ENCODE results near the gene GNL3. TPM values are rescaled to one million over a fixed set of nuclear protein-coding genes. Genes with fewer than 3 reads are reported as not detected.
A peak's percentile ranks its signal among the peaks of the same experiment; 100 is the strongest.

GNL3 gene, protein sequence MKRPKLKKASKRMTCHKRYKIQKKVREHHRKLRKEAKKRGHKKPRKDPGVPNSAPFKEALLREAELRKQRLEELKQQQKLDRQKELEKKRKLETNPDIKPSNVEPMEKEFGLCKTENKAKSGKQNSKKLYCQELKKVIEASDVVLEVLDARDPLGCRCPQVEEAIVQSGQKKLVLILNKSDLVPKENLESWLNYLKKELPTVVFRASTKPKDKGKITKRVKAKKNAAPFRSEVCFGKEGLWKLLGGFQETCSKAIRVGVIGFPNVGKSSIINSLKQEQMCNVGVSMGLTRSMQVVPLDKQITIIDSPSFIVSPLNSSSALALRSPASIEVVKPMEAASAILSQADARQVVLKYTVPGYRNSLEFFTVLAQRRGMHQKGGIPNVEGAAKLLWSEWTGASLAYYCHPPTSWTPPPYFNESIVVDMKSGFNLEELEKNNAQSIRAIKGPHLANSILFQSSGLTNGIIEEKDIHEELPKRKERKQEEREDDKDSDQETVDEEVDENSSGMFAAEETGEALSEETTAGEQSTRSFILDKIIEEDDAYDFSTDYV
- 121 and 159 TPM in 2 replicates for total RNA-seq

DNA sequence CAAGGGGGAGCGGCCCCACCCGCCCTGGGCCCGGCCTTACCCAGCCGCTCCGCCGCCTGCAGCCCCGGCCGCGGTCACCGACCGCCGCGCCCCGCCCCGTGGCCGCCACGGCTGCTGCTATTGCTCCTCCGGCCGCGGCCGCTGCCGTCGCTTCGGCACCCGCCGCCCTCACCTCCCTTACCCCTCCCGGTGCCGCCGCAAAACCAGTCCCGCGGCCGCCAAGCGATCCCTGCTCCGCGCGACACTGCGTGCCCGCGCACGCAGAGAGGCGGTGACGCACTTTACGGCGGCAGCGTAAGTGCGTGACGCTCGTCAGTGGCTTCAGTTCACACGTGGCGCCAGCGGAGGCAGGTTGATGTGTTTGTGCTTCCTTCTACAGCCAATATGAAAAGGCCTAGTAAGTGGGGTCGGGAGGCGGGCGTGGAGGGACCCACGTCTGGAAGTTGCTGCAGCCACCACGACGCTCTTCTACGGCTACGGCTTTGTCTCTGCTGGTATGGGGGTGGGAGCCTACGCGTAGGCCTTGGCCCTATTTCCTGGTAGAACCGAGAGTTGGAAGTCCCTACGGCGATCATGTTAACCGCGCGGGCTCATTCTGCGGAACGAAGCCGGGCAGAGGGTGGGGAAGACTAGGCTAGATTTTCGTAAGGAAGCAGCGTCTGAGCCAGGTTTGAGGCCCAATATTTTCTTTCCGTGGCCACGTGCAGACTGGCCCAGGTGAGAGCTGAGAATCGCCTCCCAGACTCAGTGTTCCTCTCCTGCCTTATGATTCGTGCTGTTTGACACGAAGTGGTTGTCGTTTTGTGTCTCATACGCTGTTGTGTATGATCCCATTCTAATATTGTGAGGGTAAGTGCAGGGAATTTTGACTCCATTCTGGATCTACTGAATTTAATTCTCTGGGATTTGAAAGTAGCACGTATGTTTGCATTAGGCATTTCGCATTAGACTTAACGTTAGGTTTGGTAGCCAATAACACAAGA lies at the start of gene GNL3, which contains the start of gene PBRM1:
Gene GNL3, plus strand, starts transcription at position 324 of the 983 bp plus-strand sequence. Its CDS starts 61 bp downstream, at position 385.
Gene PBRM1, minus strand, starts transcription at position 205 of the 983 bp plus-strand sequence.

DNA sequence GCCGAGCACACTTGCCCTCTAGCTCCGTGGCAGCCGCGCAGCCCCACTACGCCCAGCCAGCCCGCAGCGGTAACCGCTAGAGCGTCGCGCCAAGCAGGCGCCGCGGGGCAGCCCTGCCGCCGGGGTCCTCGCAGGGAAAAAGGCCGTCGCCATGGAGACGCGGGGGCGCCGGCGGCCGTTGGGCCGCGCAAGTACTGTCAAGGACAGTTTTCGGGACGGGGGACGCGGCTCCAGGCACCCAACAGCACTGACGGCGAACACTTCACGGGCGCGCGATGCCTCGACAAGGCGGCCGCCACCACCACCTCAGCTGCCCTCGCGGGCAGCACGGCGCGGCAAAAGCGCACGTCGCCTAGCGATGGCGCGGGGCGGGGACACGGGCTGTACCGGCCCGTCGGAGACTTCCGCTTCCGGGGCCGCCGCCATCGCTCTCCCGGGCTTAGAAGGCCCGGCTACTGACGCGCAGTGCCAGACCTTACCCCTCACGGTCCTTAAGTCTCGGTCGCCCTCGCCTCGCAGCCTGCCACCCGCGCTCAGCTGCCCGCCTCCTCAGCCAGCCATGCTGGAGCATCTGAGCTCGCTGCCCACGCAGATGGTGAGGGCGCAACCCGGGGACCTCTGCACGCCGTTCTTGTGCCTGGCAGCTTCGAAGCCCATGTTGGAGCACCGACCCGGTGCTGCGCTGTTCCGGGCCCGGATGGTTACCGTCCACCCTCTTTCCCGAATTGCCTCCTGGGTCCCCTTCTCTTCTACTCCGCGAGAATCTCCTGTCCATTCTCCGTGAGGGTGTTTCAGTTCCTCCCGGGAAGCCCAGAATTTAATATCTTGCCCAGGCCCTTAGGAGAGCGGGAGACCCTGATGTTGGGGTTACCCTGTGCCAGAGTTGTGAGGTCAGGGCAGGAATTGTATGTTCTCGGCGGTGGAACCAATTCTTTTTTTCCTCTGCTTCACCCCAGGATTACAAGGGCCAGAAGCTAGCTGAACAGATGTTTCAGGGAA lies 20.2 kb downstream of the GNL3 start, which contains the start of the genes GLT8D1 and SPCS1:
Gene GLT8D1, minus strand, starts transcription at position 104 of the 999 bp plus-strand sequence. CDS start 5,331 bp downstream, outside the sequence.
Gene SPCS1, plus strand, starts transcription at position 419 of the 999 bp plus-strand sequence. Its CDS starts 141 bp downstream, at position 560.

Small RNA genes lying within 50 kb of the gene (small RNA-seq; reads per million reads assigned to genes)
- gene AC006254.2 = not detected
- 24,100 reads per million, percentile 100 among the genes with 10 or more reads in this experiment for gene RF00569
- gene RF01183 = not detected
- not detected for gene SNORD19
- not detected for gene SNORD19B
- 1,188 reads per million, percentile 100 among the genes with 10 or more reads in this experiment for gene SNORD69

Other genes starting within 250 kb of the GNL3 start
- 0.20 TPM in 1 of 2 replicates, not detected in the other for gene SEMA3G, start 240.9 kb upstream of the GNL3 start, total RNA-seq
- 0.37 TPM in 1 of 2 replicates, not detected in the other for gene TNNC1, start 232.0 kb upstream of the GNL3 start, total RNA-seq
- 48.1 and 53.4 TPM in 2 replicates for gene NISCH, start 230.4 kb upstream of the GNL3 start, total RNA-seq
- gene STAB1, start 190.7 kb upstream of the GNL3 start, total RNA-seq = 0.20 and 1.8 TPM in 2 replicates
- gene NT5DC2, start 152.2 kb upstream of the GNL3 start, total RNA-seq = 44.5 and 52.8 TPM in 2 replicates
- 5.9 and 7.4 TPM in 2 replicates for gene UQCC5, start 149.4 kb upstream of the GNL3 start, total RNA-seq
- 52.9 and 75.7 TPM in 2 replicates for gene PBRM1, start 119 bp upstream of the GNL3 start, total RNA-seq
- 68.8 and 81.9 TPM in 2 replicates for gene GLT8D1, start 19.8 kb downstream of the GNL3 start, total RNA-seq
- 52.6 and 73.1 TPM in 2 replicates for gene SPCS1, start 20.1 kb downstream of the GNL3 start, total RNA-seq
- gene NEK4, start 84.9 kb downstream of the GNL3 start, total RNA-seq = 22.4 and 35.4 TPM in 2 replicates
- not detected in 2 replicates for gene ITIH1, start 91.6 kb downstream of the GNL3 start, total RNA-seq
- not detected in 2 replicates for gene ITIH3, start 108.8 kb downstream of the GNL3 start, total RNA-seq
- under 0.01 and 1.8 TPM in 2 replicates for gene ITIH4, start 144.6 kb downstream of the GNL3 start, total RNA-seq
- not detected in 2 replicates for gene MUSTN1, start 149.0 kb downstream of the GNL3 start, total RNA-seq
- 12.9 and 14.5 TPM in 2 replicates for gene STIMATE, start 211.5 kb downstream of the GNL3 start, total RNA-seq